ENCODE data around the gene CCL18. TPM values are rescaled to one million over a fixed set of nuclear protein-coding genes. Genes with fewer than 3 reads are reported as not detected.

The CCL18 gene
- total and polyA plus RNA-seq, 9 of the 15 experiments (the other 6 are each of a cell fraction or from before 2014, with no cell fraction given): not detected

DNA sequence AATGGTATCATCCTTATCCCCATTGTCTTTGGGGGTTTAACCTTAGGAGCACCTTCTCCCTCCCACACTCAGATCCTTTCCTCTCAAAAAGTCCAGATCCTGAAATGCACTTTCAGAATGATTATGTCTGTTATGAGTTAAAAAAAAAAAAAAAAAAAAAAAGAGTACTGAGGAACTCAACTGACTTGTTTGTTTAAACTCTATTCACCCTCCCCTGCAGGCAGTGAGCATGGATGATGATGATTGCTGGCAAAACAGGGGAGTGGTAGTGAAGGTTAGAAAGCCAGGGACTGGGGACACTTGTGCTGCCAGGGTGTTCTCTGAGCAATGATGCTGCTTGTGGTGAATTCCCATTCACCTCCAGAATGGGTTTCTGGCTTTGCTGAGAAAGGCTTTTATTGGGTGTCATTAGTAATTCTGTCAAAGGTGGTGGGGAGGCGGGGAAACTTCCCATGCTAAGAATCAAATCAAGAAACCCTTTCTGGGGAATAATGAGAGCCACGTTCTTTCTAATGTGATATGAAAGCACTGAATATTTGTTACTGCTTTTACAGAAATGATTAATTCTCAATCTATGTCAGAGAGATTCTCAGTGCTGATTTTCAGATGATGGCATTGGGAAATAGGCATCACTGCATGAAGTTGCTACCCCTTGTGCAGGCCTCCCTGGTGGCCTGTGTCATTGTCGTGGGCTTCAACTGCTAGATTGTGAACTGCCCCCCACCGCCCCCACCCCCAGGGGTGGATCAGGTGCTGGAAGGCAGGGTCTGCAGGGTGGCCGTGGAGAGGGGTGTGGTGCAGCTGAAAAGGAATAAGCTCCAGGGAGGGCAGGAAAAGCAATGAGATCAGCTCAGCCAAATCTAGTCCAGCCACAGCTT lies 53.7 kb downstream of the CCL18 start:
- Histone ChIP-seq H3K4me2 (ENCODE audit: insufficient read depth, low read length) (no peak overlapping the region), H3K36me3 (ENCODE audit: control insufficient read depth, insufficient read depth, low read length) (no peaks in the 10 kb centered on the region), H3K4me3 (no peak overlapping the region), H3K79me2 (ENCODE audit: control insufficient read depth, insufficient read depth, low read length) (no peaks in the 10 kb centered on the region), H2AFZ (ENCODE audit: low read depth, low read length) (no peak overlapping the region), H3K9ac (ENCODE audit: insufficient read depth in 1 of 2, low read depth in 2 of 2, low read length in 2 of 2) (no peak overlapping the region), H3K27ac (ENCODE audit: extremely low read depth, low read depth, low read length) (no peak overlapping the region), H4K20me1 (replicated peaks; ENCODE audit: control insufficient read depth, insufficient read depth, low read length) (no peaks in the 10 kb centered on the region), H3K4me1 (replicated peaks in 1 of 2; ENCODE audit: control insufficient read depth in 2 of 2, insufficient read depth in 2 of 2, low read length in 2 of 2) (no peaks in the 10 kb centered on the region), H3K9me3 (replicated peaks; ENCODE audit: control insufficient read depth, insufficient read depth, low read depth, low read length) (no peaks in the 10 kb centered on the region), H3K9me1 (ENCODE audit: control insufficient read depth, insufficient read depth, low read length) (no peaks in the 10 kb centered on the region), H3K27me3 (ENCODE audit: control insufficient read depth in 2 of 2, insufficient read depth in 2 of 2, low read length in 2 of 2) (no peaks in the 10 kb centered on the region)
- no peak for DNase-seq (ENCODE audit: extremely low read depth in 1 of 4, low spot score in 3 of 4)
- 0% methylated on average over 4 of the region's 5 CpGs for WGBS (ENCODE audit: insufficient coverage, low coverage, missing lambda C conversion rate)
- no peak for ATAC-seq
- in situ Hi-C loops (cut with MboI): no loop called here
- no peak for FAIRE-seq
- ChIA-PET CTCF (ENCODE audit: low intra/inter-chr PET ratio) (no interaction called here), POLR2A (interaction anchor here (1.2 kb wide), 1 partner anchor 11 kb away, joined by 9 read pairs; no protein-coding TSS in a partner anchor)
- intact Hi-C loops (cut with micrococcal nuclease): no loop called here
- no TSS peak for BruUV-seq (replicated peaks)
- TF ChIP-seq ZNF785 (CRISPR knock-in tag; IDR thresholded peaks at IDR 0.05) (no peak), ZNF174 (CRISPR knock-in tag; IDR thresholded peaks at IDR 0.05) (no peak), ZNF217 (CRISPR knock-in tag; IDR thresholded peaks at IDR 0.05) (no peak), DIDO1 (tag; IDR thresholded peaks at IDR 0.05; ENCODE audit: low read depth) (no peak), ZSCAN32 (CRISPR knock-in tag; IDR thresholded peaks at IDR 0.05) (no peak), CSDE1 (IDR thresholded peaks at IDR 0.05) (no peak), CBX2 (IDR thresholded peaks at IDR 0.05; ENCODE audit: insufficient read depth, low read length, poor library complexity, severe bottlenecking) (no peak), ASH1L (IDR thresholded peaks at IDR 0.05; ENCODE audit: borderline replicate concordance, low read depth, partially characterized antibody) (no peak), GABPA (tag; conservative IDR thresholded peaks at IDR 0.05; ENCODE audit: low read depth) (no peak)
- TF ChIP-seq, protein P1, sequence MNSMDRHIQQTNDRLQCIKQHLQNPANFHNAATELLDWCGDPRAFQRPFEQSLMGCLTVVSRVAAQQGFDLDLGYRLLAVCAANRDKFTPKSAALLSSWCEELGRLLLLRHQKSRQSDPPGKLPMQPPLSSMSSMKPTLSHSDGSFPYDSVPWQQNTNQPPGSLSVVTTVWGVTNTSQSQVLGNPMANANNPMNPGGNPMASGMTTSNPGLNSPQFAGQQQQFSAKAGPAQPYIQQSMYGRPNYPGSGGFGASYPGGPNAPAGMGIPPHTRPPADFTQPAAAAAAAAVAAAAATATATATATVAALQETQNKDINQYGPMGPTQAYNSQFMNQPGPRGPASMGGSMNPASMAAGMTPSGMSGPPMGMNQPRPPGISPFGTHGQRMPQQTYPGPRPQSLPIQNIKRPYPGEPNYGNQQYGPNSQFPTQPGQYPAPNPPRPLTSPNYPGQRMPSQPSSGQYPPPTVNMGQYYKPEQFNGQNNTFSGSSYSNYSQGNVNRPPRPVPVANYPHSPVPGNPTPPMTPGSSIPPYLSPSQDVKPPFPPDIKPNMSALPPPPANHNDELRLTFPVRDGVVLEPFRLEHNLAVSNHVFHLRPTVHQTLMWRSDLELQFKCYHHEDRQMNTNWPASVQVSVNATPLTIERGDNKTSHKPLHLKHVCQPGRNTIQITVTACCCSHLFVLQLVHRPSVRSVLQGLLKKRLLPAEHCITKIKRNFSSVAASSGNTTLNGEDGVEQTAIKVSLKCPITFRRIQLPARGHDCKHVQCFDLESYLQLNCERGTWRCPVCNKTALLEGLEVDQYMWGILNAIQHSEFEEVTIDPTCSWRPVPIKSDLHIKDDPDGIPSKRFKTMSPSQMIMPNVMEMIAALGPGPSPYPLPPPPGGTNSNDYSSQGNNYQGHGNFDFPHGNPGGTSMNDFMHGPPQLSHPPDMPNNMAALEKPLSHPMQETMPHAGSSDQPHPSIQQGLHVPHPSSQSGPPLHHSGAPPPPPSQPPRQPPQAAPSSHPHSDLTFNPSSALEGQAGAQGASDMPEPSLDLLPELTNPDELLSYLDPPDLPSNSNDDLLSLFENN (IDR thresholded peaks at IDR 0.05; ENCODE audit: low read depth in 2 of 2, low read length in 2 of 2): no peak
- TF ChIP-seq, protein P2, sequence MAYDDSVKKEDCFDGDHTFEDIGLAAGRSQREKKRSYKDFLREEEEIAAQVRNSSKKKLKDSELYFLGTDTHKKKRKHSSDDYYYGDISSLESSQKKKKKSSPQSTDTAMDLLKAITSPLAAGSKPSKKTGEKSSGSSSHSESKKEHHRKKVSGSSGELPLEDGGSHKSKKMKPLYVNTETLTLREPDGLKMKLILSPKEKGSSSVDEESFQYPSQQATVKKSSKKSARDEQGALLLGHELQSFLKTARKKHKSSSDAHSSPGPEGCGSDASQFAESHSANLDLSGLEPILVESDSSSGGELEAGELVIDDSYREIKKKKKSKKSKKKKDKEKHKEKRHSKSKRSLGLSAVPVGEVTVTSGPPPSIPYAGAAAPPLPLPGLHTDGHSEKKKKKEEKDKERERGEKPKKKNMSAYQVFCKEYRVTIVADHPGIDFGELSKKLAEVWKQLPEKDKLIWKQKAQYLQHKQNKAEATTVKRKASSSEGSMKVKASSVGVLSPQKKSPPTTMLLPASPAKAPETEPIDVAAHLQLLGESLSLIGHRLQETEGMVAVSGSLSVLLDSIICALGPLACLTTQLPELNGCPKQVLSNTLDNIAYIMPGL (CRISPR knock-in tag; IDR thresholded peaks at IDR 0.05): no peak
- TF ChIP-seq, protein P3, sequence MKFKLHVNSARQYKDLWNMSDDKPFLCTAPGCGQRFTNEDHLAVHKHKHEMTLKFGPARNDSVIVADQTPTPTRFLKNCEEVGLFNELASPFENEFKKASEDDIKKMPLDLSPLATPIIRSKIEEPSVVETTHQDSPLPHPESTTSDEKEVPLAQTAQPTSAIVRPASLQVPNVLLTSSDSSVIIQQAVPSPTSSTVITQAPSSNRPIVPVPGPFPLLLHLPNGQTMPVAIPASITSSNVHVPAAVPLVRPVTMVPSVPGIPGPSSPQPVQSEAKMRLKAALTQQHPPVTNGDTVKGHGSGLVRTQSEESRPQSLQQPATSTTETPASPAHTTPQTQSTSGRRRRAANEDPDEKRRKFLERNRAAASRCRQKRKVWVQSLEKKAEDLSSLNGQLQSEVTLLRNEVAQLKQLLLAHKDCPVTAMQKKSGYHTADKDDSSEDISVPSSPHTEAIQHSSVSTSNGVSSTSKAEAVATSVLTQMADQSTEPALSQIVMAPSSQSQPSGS (CRISPR knock-in tag; IDR thresholded peaks at IDR 0.05): no peak
- TF ChIP-seq, protein P4, sequence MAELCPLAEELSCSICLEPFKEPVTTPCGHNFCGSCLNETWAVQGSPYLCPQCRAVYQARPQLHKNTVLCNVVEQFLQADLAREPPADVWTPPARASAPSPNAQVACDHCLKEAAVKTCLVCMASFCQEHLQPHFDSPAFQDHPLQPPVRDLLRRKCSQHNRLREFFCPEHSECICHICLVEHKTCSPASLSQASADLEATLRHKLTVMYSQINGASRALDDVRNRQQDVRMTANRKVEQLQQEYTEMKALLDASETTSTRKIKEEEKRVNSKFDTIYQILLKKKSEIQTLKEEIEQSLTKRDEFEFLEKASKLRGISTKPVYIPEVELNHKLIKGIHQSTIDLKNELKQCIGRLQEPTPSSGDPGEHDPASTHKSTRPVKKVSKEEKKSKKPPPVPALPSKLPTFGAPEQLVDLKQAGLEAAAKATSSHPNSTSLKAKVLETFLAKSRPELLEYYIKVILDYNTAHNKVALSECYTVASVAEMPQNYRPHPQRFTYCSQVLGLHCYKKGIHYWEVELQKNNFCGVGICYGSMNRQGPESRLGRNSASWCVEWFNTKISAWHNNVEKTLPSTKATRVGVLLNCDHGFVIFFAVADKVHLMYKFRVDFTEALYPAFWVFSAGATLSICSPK (IDR thresholded peaks at IDR 0.05; ENCODE audit: borderline replicate concordance): no peak
